NCI-H1436 treated with DMSO at 0.1 percent for 48 hours (cell line): ENCODE data around the gene ALDH3B1.

Experiments used
- DNase-seq: peaks from one replicate; lab custom pipeline; 2025; lab: John Stamatoyannopoulos, UW

ALDH3B1 gene

GRCh38 chr11:68071281-68072048, 61.3 kb downstream of the ALDH3B1 start:
- DNase-seq, result no peak

- no peak for DNase-seq
Observed at GRCh38 chr11:68074584-68075352, 64.6 kb downstream of the ALDH3B1 start.

- no peak for DNase-seq
Observed at GRCh38 chr11:68076371-68077042, 66.4 kb downstream of the ALDH3B1 start.

GRCh38 chr11:68077617-68078582, 67.8 kb downstream of the ALDH3B1 start:
- DNase-seq, result no peak
